ENCODE data around the gene XCL2.
A peak's percentile ranks its signal among the peaks of the same experiment; 100 is the strongest.
"Not testable (repeated sequence)": the region's sequence is repeated elsewhere in the genome, so short reads cannot be mapped to it uniquely, and the experiment has no call there.

Gene XCL2

GRCh38 chr1:168543840-168544498 lies at the start of gene XCL2:
XCL2 (minus strand) TSS chr1:168543997; CDS start chr1:168543964, 33 bp downstream.
- DNase-seq (ENCODE audit: low read depth): not testable (repeated sequence)

- DNase-seq (ENCODE audit: low read depth): no peak
Measured at GRCh38 chr1:168591641-168592250, 47.9 kb upstream of the XCL2 start.

- DNase-seq (ENCODE audit: low read depth): no peak
Measured at GRCh38 chr1:168591066-168591465, 47.3 kb upstream of the XCL2 start.

- DNase-seq (ENCODE audit: low read depth): no peak
Measured at GRCh38 chr1:168589167-168589566, 45.4 kb upstream of the XCL2 start.

- no peak for DNase-seq (ENCODE audit: low read depth)
Measured at GRCh38 chr1:168585937-168586336, 42.1 kb upstream of the XCL2 start.

- DNase-seq (ENCODE audit: low read depth): no peak
Measured at GRCh38 chr1:168585191-168585590, 41.4 kb upstream of the XCL2 start.

- no peak for DNase-seq (ENCODE audit: low read depth)
Measured at GRCh38 chr1:168583571-168583970, 39.8 kb upstream of the XCL2 start.

- DNase-seq (ENCODE audit: low read depth): no peak
Measured at GRCh38 chr1:168582688-168583336, 39.0 kb upstream of the XCL2 start.

GRCh38 chr1:168581817-168582572 lies 38.2 kb upstream of the XCL2 start:
- DNase-seq (ENCODE audit: low read depth): no peak

- DNase-seq (ENCODE audit: low read depth): not testable (repeated sequence)
Measured at GRCh38 chr1:168580991-168581390, 37.2 kb upstream of the XCL2 start.

GRCh38 chr1:168580290-168580689 lies 36.5 kb upstream of the XCL2 start:
- not testable (repeated sequence) for DNase-seq (ENCODE audit: low read depth)

GRCh38 chr1:168578531-168579185 lies 34.9 kb upstream of the XCL2 start:
- not testable (repeated sequence) for DNase-seq (ENCODE audit: low read depth)

GRCh38 chr1:168576245-168576688 lies 32.5 kb upstream of the XCL2 start, which contains the start of gene XCL1:
XCL1 (plus strand) TSS chr1:168576605; CDS start chr1:168576638, 33 bp downstream.
- not testable (repeated sequence) for DNase-seq (ENCODE audit: low read depth)

- DNase-seq (ENCODE audit: low read depth): peak; percentile 42
Measured at GRCh38 chr1:168574234-168574633, 30.4 kb upstream of the XCL2 start.

- no peak for DNase-seq (ENCODE audit: low read depth)
Measured at GRCh38 chr1:168572633-168573032, 28.8 kb upstream of the XCL2 start.

GRCh38 chr1:168570652-168571051 lies 26.9 kb upstream of the XCL2 start:
- no peak for DNase-seq (ENCODE audit: low read depth)

- no peak for DNase-seq (ENCODE audit: low read depth)
Measured at GRCh38 chr1:168568346-168568745, 24.5 kb upstream of the XCL2 start.

- DNase-seq (ENCODE audit: low read depth): no peak
Measured at GRCh38 chr1:168567568-168567967, 23.8 kb upstream of the XCL2 start.

- DNase-seq (ENCODE audit: low read depth): no peak
Measured at GRCh38 chr1:168567007-168567406, 23.2 kb upstream of the XCL2 start.

- DNase-seq (ENCODE audit: low read depth): no peak
Measured at GRCh38 chr1:168565825-168566224, 22.0 kb upstream of the XCL2 start.

- DNase-seq (ENCODE audit: low read depth): no peak
Measured at GRCh38 chr1:168561989-168562388, 18.2 kb upstream of the XCL2 start.

- no peak for DNase-seq (ENCODE audit: low read depth)
Measured at GRCh38 chr1:168560370-168560769, 16.6 kb upstream of the XCL2 start.

Data from iris pigment epithelial cell (primary cell).